ENCODE measurements around the gene NKX2-3. TPM values are rescaled to one million over a fixed set of nuclear protein-coding genes. Genes with fewer than 3 reads are reported as not detected.

NKX2-3 gene
- total RNA-seq, 4 donors from 2014 or later = not detected

DNA sequence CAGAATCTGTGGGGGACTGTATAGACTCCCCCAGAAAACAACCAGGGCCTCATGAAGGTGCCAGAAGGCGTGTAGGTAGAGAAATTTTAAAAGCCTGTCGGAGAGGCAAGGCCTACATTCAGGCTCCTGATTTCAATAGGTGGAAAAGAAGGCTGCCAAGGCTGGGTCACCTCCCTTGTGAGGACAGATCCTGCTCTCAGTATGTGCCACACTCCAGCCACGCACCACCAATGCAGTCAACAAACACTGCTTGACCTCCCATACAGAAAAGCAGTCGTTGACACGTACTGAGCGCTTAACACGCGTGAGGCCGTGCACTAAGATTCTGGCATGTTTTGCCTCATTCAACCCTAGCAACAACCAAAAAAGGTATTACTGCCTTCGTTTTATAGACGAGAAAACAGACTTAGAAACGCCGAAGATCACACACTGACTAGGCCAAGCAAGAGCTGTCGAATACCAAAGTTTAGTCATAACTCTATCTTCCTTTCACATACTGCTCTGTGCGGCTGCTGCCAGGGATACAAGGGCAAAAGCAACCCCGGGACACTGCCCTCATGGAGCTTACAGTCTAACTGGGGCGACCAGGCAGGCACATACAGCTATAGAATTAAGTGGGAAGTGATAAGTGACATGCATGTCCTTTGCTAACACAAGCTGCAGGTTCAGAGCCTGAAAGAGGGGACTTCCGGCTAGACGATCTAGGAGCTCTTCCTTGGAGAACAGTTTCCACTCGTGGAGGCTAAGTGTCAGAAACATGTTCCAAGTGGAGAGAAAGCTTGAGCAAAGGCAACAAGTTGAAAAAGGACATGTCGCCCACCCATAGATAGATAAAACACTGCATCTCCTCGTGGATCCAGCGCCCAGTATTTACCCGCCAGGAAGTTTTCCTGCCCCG lies 797 bp upstream of the NKX2-3 start:
- TF ChIP-seq, protein P1, sequence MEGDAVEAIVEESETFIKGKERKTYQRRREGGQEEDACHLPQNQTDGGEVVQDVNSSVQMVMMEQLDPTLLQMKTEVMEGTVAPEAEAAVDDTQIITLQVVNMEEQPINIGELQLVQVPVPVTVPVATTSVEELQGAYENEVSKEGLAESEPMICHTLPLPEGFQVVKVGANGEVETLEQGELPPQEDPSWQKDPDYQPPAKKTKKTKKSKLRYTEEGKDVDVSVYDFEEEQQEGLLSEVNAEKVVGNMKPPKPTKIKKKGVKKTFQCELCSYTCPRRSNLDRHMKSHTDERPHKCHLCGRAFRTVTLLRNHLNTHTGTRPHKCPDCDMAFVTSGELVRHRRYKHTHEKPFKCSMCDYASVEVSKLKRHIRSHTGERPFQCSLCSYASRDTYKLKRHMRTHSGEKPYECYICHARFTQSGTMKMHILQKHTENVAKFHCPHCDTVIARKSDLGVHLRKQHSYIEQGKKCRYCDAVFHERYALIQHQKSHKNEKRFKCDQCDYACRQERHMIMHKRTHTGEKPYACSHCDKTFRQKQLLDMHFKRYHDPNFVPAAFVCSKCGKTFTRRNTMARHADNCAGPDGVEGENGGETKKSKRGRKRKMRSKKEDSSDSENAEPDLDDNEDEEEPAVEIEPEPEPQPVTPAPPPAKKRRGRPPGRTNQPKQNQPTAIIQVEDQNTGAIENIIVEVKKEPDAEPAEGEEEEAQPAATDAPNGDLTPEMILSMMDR (IDR thresholded peaks at IDR 0.05; ENCODE audit: low read depth) = no peak

DNA sequence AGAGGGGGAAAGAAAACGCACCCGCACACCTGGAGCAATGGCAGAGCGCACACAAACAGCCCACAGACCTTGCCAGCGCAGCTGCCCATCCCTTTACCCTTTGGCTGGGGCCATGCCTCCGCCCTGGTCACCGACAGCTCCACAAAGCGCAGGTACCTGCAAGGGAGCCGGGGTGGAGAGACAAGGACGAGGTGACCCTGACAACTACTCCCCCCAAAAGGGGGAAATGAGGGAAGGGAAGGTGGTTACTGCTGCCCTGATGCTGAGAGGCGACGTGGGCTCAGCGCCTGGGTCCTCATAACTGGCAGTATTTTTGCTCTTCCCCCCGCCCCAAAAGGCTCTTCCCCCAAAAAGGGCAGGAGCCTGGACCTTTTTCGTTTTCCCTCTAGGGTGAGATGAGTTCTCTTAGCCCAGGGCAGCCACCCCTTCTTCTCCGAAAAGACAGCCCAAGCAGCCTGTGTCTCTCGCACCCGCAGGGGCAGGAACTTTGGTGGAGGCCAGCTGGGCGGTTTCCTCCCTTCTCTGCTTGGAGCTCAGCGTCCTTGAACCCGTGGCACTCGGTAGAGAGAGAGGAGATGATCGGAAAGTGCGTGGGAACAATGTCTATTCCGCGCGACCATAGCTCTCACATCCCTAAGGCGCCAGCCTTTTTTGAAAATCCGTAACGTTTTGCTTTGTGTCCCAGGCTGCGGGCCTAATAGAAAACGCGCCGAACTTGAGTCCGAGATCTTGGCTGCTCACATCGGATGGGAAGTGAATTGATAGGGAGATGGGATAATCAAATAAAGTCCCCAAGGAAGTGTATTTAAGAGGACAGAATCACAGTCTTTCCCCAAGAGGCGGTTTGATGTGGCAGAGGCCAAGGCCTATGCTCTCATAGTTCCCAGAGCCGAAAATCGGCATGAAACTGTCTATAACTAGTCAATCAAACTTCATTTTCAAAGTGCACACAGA lies 1.0 kb downstream of the NKX2-3 start:
- TF ChIP-seq, protein P1 (IDR thresholded peaks at IDR 0.05; ENCODE audit: low read depth) = no peak

DNA sequence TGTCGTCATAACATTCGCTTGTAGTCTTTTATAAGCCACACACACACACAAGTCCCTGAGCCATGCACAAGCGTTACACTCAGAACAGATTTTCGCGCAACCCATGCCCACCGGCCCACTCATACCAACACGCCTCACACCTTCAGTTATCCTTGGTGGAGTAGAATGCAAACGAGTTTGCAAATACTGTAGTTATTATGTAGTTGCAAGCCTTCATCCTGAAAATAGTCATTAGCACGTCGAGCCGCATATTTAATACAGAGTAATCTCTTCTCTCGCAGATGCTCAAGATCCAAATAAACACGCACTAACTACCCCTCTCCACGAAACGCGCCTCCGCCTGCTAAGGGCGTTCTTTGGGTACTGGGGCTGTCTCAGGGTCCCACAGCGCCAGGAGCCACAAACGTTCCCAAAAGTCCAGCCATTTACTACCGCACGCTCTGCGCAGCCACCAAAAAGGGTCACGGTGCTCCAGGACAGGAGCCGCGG lies 1.8 kb downstream of the NKX2-3 start:
- TF ChIP-seq, protein P1 (IDR thresholded peaks at IDR 0.05; ENCODE audit: low read depth) = no peak

DNA sequence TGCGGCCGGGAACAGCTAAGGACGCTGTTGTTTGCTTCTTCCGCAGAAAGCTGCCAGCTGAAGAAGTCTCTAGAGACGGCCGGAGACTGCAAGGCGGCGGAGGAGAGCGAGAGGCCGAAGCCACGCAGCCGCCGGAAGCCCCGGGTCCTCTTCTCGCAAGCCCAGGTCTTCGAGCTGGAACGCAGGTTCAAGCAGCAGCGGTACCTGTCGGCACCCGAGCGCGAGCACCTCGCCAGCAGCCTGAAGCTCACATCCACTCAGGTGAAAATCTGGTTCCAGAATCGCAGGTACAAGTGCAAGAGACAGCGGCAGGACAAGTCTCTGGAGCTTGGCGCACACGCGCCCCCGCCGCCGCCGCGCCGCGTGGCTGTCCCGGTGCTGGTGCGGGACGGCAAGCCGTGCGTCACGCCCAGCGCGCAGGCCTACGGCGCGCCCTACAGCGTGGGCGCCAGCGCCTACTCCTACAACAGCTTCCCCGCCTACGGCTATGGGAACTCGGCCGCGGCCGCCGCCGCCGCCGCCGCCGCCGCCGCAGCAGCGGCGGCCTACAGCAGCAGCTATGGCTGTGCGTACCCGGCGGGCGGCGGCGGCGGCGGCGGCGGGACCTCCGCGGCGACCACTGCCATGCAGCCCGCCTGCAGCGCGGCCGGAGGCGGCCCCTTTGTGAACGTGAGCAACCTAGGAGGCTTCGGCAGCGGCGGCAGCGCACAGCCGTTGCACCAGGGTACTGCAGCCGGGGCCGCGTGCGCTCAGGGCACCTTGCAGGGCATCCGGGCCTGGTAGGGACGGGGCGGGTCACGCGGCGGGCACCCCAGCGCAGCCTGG lies 2.4 kb downstream of the NKX2-3 start:
- TF ChIP-seq, protein P1 (IDR thresholded peaks at IDR 0.05; ENCODE audit: low read depth) = no peak

DNA sequence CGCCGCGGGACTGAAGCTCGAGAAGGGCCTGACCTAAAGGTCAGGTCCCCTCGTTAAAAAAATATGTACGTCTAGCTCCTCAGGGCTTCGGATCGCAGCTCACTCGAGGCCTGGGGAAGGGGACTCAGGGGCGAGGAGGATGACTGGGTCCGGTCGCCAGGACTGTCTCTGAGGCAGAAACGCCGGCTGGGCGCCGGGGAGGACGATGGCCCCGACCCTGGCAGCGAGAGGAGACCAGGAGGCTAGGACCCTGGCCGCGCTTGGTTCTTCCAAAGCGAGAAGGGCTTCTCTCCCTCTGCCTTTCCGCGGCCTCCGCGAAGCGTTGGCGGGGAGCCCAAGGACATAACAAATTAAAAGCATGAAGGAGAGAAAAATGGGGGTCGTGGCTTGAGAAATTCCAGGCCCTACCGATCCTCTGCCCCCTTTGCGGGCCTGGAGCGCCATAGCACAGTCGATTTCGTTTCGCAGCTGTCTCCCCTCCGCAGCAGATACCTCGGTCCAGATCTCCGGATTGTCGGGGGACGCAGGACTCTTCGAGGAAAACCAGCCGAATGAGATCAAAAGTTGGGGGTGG lies 3.1 kb downstream of the NKX2-3 start:
- TF ChIP-seq, protein P1 (IDR thresholded peaks at IDR 0.05; ENCODE audit: low read depth) = no peak

DNA sequence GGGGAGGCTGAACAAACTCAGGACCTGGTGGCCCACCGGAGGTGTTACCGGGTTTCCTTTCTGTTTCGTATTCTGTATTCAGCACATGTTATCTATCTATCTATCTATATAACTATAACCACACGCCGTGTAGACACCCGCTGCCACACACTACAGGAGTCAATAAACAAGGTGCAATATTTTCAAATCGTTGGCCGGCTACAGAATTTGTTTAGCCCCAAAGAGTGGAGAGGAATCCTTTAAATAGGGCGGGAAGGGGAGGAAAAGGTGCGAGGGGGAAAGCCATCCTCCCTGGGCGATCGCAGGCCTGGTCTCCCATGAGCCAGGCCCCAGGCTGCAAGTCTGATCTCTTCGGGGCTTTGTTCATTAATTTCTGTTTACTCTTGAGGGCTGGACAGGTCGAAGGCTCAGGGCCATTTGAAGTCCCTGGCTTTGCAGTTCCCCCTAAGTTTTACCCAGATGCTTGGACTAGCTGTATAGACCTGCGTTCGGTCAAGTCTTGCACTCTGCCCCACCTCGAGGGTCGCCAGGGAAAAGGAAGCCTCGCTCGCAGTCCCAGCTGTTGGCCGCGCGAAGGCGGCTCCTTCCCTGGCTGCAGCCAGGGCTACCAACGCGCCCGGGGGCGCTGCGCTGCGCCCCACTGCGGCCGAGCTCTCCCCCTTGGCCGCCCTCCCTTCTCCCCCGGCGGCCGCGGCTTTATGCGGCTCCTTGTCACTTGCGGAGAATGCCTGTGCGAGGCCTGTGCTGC lies 3.8 kb downstream of the NKX2-3 start:
- TF ChIP-seq, protein P1 (IDR thresholded peaks at IDR 0.05; ENCODE audit: low read depth) = no peak

All from subcutaneous adipose tissue (tissue), 4 donors.